GM15510 (cell line): Measurements from ENCODE around the gene CHST8.

Experiments used
- POLR2A ChIP-seq: IDR thresholded peaks from 3 replicates; pipeline ENCODE4 v1.6.1; 2011; ENCODE audit warnings: borderline replicate concordance; ENCODE audit not compliant: insufficient read length; ENCODE audit errors: extremely low read depth

CHST8 gene

DNA sequence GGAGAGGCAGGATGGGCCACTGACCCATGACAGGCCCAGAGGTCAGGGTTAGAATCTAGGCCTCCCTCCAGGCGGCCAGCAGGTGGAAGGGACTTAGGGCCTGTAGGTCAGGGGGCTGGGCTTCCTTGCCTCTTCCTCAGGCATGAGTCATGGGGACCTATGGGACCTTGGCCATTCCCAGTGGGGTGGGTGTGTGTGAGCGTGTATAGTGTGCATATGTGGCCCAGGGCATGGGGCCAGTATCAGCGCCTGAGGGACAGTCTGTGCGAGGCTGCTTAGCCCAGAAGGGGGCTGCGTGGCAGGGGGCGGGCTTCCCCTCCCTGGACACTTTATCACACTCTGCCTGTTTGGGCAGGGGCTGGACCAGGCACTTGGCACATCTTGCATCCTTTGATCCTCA lies 188.2 kb downstream of the CHST8 start:
- TF ChIP-seq POLR2A: no peak

DNA sequence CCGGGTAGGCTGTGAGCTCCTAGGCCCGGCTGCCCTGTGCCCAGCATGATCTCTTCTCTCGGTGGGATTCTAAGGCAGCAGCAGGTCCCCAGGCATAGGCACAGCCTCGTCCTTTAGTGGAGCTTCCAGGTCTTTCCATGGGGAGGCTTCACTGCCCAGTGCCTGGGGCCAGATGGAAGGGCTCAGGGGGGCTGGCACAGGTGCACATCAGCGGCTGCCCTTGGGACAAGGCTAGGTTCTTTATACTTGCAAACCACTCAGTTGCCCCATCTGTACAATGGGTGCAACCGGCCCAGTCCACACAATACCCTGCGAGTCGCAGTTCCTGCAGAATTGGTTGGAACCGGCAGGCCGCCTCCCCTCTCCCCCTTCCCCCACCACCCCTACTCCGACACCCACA lies 189.1 kb downstream of the CHST8 start:
- TF ChIP-seq POLR2A: no peak

- TF ChIP-seq POLR2A: no peak
These were observed 189.5 kb downstream of the CHST8 start for GRCh38 chr19:33811246-33811645.

DNA sequence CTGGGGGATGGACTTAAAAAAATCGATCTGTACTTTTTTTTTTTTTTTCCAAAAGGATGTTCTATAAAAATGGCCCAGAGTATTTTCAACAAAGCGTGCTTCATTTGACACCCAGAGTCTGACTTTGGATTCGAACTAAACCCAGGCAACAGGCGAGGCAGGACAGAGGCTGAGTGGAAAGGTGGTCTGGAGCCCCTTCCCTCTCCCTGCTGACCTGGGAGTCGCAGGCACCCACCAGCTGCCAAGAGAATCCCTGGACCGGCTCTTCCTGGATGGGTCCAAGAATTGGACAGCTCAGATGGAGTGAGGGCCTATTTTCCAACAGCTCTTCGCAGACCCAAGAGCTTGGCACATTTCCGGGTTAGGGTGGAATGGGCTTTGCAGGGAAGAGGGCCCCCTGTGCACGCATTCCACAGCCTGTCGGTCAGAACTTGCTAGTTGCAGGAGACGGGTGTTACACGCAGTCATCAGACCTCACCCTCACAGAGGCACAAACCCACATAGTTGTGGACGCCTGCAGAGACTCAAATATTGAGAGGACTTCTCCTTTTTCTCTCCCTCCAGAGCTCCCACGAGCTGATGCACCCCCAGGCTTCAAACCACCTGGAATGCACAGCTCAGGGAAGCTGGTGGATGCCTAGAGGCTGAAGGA lies 190.1 kb downstream of the CHST8 start:
- TF ChIP-seq POLR2A: no peak

GRCh38 chr19:33812388-33813330 lies 190.9 kb downstream of the CHST8 start:
- TF ChIP-seq POLR2A: no peak

DNA sequence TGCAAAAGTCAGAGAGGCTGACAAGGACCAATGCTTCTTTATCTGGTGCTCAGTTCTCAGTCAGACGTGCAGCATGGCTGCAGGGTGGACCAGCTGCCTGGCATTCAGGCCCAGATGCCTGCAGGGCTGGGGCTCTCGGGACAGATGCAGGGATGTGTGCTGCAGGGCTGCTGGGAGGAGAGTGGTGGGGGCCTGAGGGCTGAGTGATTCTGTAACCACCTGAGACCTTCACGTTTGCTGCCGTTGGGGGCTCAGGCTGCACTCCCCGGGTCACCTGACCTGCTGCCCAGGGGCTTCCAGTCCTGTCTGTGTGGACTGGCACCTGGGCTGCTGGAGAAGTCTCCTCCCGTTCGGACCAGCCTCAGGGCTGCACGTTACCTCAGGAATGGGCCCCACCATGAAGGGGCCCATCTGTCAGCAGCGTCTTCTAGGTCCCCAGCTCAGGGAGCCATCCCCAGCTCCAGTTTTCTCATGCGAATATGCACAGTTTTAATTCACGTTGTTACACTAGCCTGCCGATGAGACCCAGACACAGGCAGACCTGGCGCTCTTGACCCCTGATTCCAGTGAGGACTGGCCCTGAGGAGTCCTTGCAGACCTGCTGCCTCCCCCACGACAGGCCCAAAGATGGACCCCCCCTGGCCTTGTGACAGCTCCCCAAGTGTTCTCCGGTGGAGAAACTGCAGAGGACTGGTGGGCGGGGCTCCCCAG lies 191.8 kb downstream of the CHST8 start:
- no peak for TF ChIP-seq POLR2A

- no peak for TF ChIP-seq POLR2A
These were observed 192.7 kb downstream of the CHST8 start for GRCh38 chr19:33814181-33815165.

DNA sequence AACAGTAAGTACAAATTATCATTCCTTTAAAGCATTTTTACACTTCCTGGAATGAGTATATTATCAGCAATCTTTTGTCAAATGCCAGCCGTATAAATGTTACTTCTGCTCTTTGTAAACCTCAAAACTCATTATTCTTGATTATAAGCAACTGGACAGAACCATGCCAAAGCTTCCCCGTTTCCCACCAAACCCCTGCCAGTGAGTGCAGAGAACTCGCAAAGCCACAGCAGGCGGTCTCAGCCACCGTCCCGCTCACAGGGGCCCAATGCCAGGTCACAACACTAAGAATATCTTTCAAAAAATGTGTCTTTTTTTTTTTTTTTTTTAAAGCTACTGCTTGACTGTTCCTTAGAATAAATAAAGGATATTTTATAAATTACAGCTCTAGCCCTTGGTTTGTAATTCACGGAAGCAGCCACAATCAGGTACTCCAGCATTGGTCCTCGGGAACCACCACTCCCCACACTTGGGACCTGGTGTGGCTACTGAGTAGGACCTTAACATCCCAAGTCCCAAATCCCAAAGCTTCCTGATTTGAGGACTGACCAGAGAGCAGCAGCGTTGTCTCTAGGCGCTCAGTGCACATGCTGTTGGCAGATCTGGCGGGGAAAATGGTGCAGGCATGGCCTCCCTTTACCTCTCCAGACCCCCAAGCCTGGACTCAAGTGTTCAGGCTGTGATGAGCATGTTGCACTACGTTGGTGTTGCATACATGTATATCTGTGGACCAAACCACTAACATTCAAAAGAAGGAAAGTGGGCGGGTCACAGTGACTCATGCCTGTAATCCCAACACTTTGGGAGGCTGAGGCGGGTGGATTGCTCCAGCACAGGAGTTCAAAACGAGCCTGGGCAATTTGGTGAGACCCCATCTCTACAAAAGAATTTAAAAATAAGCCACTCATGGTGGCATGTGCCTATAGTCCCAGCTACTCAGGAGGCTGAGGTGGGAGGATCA lies 193.9 kb downstream of the CHST8 start:
- no peak for TF ChIP-seq POLR2A

GRCh38 chr19:33818411-33818810 lies 196.7 kb downstream of the CHST8 start:
- no peak for TF ChIP-seq POLR2A

DNA sequence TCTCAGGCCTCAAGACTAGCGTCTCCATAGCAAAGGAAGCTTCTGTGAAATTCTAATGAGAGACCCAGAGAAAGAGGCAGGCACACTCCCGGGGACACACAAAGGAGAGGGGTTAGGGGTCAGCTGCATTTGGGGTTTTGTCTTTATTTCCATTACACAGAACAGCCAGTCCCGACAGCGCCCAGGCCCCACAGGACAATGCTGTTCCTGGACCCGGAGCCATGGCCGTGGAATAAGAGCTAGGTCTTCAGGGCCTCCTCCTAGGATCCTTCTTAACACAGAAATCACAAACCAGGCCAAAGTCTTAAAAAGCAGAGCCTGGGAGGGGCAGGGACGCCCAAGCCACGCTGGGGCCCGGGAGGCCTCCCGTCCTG lies 197.7 kb downstream of the CHST8 start:
- TF ChIP-seq POLR2A: no peak

DNA sequence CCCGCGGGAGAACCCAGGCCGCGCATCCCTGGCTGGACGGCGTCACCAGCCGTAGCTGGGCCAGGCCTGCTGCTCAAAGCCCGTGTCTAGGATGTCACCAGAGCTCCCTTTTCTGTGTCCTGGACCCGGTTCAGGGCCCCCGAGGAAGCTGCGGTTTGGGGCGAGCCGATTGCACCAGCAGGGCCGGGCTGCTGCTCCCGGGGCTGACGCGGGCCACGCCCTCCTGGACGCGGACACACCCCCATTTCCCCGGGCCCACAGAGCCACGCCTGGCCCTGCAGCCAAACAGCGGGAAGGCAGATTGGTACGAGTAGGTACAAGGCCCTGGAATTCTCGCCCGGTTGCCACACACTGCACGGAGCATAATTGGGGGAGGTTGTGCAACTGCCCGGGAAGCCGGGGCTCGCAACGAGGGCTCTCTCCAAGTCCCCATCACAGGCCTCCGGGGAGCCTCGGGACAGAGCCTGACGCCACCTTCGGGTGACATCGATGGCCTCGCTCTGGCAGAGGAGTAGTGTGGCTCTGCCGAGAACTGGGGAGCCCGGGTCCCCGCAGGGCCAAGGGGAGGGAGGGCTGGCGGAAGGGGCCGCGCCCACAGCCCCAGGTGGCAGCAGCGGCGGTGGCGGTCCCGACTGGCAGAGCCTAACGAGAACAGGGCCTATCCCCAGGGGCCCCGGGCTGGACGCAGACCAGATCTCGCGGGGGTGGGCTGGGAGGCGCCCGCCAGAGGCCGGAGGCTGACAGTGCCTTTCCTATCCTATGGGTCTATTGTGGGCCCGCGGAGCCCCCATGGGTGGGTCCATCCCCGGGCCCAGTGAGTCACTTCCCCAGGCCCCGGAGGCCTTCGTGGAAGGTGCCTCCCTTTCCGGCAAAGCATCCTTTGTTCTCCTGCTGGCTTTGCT lies 198.4 kb downstream of the CHST8 start:
- TF ChIP-seq POLR2A: no peak

DNA sequence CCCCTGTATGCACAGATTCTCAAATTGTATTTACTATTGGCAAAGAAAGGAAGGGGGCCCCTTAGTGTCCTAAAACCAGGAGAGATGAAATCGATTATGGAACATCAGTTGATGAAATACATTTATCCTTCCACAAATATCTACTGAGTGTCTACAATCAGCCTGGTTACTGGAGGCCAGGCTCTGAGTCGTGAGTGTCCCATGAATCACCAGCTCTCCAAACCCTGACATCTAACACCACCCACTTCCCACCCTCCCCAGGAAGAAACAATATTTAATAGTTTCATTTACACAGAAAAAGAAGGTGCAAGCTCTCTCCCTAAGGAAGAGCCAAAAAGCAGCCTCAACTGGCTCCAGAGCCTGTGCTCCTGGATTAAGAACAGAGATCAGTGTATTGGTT lies 200.1 kb downstream of the CHST8 start:
- TF ChIP-seq POLR2A: no peak
